Body of pancreas (tissue), 4 donors: ENCODE data around the gene SLC29A2. TPM values are rescaled to one million over a fixed set of nuclear protein-coding genes. Genes with fewer than 3 reads are reported as not detected.
A peak's percentile ranks its signal among the peaks of the same experiment; 100 is the strongest.
"Not testable (repeated sequence)": the region's sequence is repeated elsewhere in the genome, so short reads cannot be mapped to it uniquely, and the experiment has no call there.

ENCODE experiments used
- ATAC-seq: fragments of 150-250 bp; one replicate; pipeline ENCODE4 v1.9.1; 2016
- DNase-seq, 4 donors: peaks; one replicate each; pipeline ENCODE4 v3.0.0-alpha.2; 2019
- H3K27ac ChIP-seq, 4 donors: fragments of 200-600 bp; sonication (generic); 1 replicate in 3 of 4; 2 replicates in 1 of 4; pipeline versions ENCODE4 v1.5.1 to v1.6.1; 2016 to 2019; ENCODE audit warnings: mild to moderate bottlenecking in 1 of 4, mixed read lengths in 1 of 4, moderate library complexity in 1 of 4
- H3K27me3 ChIP-seq, 2 donors: fragments of 200-600 bp; sonication (generic); one replicate each; pipeline ENCODE4 v1.6.0; 2016; ENCODE audit warnings: mild to moderate bottlenecking in 1 of 2
- H3K36me3 ChIP-seq, 2 donors: fragments of 200-600 bp; sonication (generic); replicated peaks in 1 of 2; 2 replicates each; pipeline ENCODE4 v1.5.1; 2016; ENCODE audit warnings: low read depth in 2 of 2; ENCODE audit not compliant: insufficient read depth in 1 of 2
- H3K4me1 ChIP-seq: fragments of 200-600 bp; sonication (generic); one replicate; pipeline ENCODE4 v1.6.0; 2016
- H3K4me3 ChIP-seq, 2 donors: fragments of 200-600 bp; sonication (generic); 1 replicate in 1 of 2; 2 replicates in 1 of 2; pipeline ENCODE4 v1.5.1; 2016 to 2019
- H3K9me3 ChIP-seq, 3 donors: fragments of 200-600 bp; sonication (generic); 1 replicate in 2 of 3; 2 replicates in 1 of 3; pipeline ENCODE4 v1.5.1; 2016
- CTCF ChIP-seq, 7 experiments: fragments of 450-650 bp in 4 of 7; fragments of 200-600 bp in 3 of 7; sonication (generic) in 3 of 7; IDR thresholded peaks; one replicate each; pipeline ENCODE4 v1.5.1; 2016 to 2019; ENCODE audit warnings: antibody characterized with exemption in 7 of 7
- POLR2A ChIP-seq, 3 donors: fragments of 450-650 bp; IDR thresholded peaks; one replicate each; pipeline ENCODE4 v1.6.1; 2016; ENCODE audit warnings: antibody characterized with exemption in 3 of 3, mild to moderate bottlenecking in 2 of 3
- WGBS, 2 donors: methylation state at CpG; one replicate each; pipeline ENCODE4 v1.1.5; 2017; 5-methylcytosine and 5-hydroxymethylcytosine counted together
- intact Hi-C: fragments of 100-400 bp; cut with DNase I; formaldehyde crosslinking; loops from one replicate; pipeline ENCODE4 v1.15.1; 2023
- total RNA-seq, 2 donors: library from RNA; depleted of rRNA; stranded (reverse); fragments of >200 nt; gene quantifications; one replicate each; pipeline ENCODE4 v1.1.0, GENCODE V29; 2016

The SLC29A2 gene
- total RNA-seq, 2 donors from 2014 or later = 5.4 to 14.2 TPM

- peaks cover 15% of the 10 kb centered on the region for H3K4me1 ChIP-seq
- no peak for DNase-seq
- no peaks in the 10 kb centered on the region for H3K36me3 ChIP-seq
- ATAC-seq = no peak
- intact Hi-C loops = no loop called here
- H3K27me3 ChIP-seq = no peaks in the 10 kb centered on the region
- TF ChIP-seq POLR2A (IDR thresholded peaks at IDR 0.05) = no peak
- no peak overlapping the region for H3K4me3 ChIP-seq
- no peak overlapping the region for H3K27ac ChIP-seq
- H3K9me3 ChIP-seq = no peaks in the 10 kb centered on the region
- 82% methylated on average over 9 of the region's 9 CpGs for WGBS, 2 donors
Measured at GRCh38 chr11:66362481-66363147, 8.9 kb downstream of the SLC29A2 start.

- no peak for DNase-seq
- 51 to 64% methylated on average over 4 to 6 of the region's 6 CpGs for WGBS, 2 donors
- ATAC-seq = no peak
- H3K36me3 ChIP-seq = no peaks in the 10 kb centered on the region
- intact Hi-C loops = no loop called here
- H3K27ac ChIP-seq = no peak overlapping the region
- no peaks in the 10 kb centered on the region for H3K9me3 ChIP-seq
- no peak overlapping the region for H3K4me3 ChIP-seq
- TF ChIP-seq POLR2A (IDR thresholded peaks at IDR 0.05) (no peak), CTCF (IDR thresholded peaks at IDR 0.05) (no peak)
- H3K27me3 ChIP-seq = no peaks in the 10 kb centered on the region
- H3K4me1 ChIP-seq = peaks cover 15% of the 10 kb centered on the region
Measured at GRCh38 chr11:66361502-66361941, 10.0 kb downstream of the SLC29A2 start.

- Histone ChIP-seq H3K27me3 (no peaks in the 10 kb centered on the region), H3K4me3 (no peak overlapping the region), H3K27ac (no peak overlapping the region), H3K9me3 (no peaks in the 10 kb centered on the region), H3K36me3 (no peaks in the 10 kb centered on the region), H3K4me1 (peaks cover 15% of the 10 kb centered on the region)
- no peak for ATAC-seq
- TF ChIP-seq POLR2A (IDR thresholded peaks at IDR 0.05) (no peak), CTCF (IDR thresholded peaks at IDR 0.05) (no peak)
- intact Hi-C loops = no loop called here
- 92 to 99% methylated on average over 9 to 14 of the region's 15 CpGs for WGBS, 2 donors
- DNase-seq = no peak
Measured at GRCh38 chr11:66360406-66361073, 11.0 kb downstream of the SLC29A2 start.

- intact Hi-C loops = no loop called here
- WGBS, 2 donors = 70 to 72% methylated on average over 3 of the region's 3 CpGs
- ATAC-seq = no peak
- Histone ChIP-seq H3K27me3 (no peaks in the 10 kb centered on the region), H3K36me3 (no peaks in the 10 kb centered on the region), H3K4me1 (peaks cover 15% of the 10 kb centered on the region), H3K9me3 (no peaks in the 10 kb centered on the region), H3K4me3 (no peak overlapping the region), H3K27ac (no peak overlapping the region)
- DNase-seq = no peak
- TF ChIP-seq POLR2A (IDR thresholded peaks at IDR 0.05) = no peak
- no peak for TF ChIP-seq CTCF (IDR thresholded peaks at IDR 0.05)
Measured at GRCh38 chr11:66359662-66360087, 11.9 kb downstream of the SLC29A2 start.

GRCh38 chr11:66350560-66351235 is 20.9 kb downstream of the SLC29A2 start:
- Histone ChIP-seq H3K4me1 (peaks cover 71% of the 10 kb centered on the region), H3K27ac (peak overlapping the region; percentile 83 to 98 (median 90))
- WGBS, 2 donors = 35 to 53% methylated on average over 8 of the region's 8 CpGs
- H3K9me3 ChIP-seq, H3K4me3 ChIP-seq, intact Hi-C loops, ATAC-seq, H3K36me3 ChIP-seq, H3K27me3 ChIP-seq: not testable (repeated sequence)
- peak in 1 of 4 donors; percentile 29 for DNase-seq
